Pulmonary artery endothelial cell (primary cell): ENCODE data around the gene KRTAP4-6. TPM values are rescaled to one million over a fixed set of nuclear protein-coding genes. Genes with fewer than 3 reads are reported as not detected.
"Not testable (repeated sequence)": the region's sequence is repeated elsewhere in the genome, so short reads cannot be mapped to it uniquely, and the experiment has no call there.

Experiments used
- DNase-seq: peaks from one replicate; pipeline ENCODE4 v3.0.0-alpha.2; 2011; ENCODE audit warnings: low read depth, low spot score
- total RNA-seq: library from RNA; depleted of rRNA; stranded (reverse); fragments of >200 nt; gene quantifications from 2 replicates; pipeline ENCODE4 v1.2.3, GENCODE V29; 2014

Gene KRTAP4-6
- total RNA-seq, 1 donor from 2014 or later, result not detected

GRCh38 chr17:41147531-41148204, 7.3 kb upstream of the KRTAP4-6 start:
- no peak for DNase-seq

GRCh38 chr17:41145261-41145660, 4.9 kb upstream of the KRTAP4-6 start:
- no peak for DNase-seq

- DNase-seq, result no peak
Observed at GRCh38 chr17:41144846-41145245, 4.5 kb upstream of the KRTAP4-6 start.

- DNase-seq, result no peak
Observed at GRCh38 chr17:41141361-41141760, 1.0 kb upstream of the KRTAP4-6 start.

GRCh38 chr17:41139865-41140264, 479 bp downstream of the KRTAP4-6 start:
- not testable (repeated sequence) for DNase-seq

DNA sequence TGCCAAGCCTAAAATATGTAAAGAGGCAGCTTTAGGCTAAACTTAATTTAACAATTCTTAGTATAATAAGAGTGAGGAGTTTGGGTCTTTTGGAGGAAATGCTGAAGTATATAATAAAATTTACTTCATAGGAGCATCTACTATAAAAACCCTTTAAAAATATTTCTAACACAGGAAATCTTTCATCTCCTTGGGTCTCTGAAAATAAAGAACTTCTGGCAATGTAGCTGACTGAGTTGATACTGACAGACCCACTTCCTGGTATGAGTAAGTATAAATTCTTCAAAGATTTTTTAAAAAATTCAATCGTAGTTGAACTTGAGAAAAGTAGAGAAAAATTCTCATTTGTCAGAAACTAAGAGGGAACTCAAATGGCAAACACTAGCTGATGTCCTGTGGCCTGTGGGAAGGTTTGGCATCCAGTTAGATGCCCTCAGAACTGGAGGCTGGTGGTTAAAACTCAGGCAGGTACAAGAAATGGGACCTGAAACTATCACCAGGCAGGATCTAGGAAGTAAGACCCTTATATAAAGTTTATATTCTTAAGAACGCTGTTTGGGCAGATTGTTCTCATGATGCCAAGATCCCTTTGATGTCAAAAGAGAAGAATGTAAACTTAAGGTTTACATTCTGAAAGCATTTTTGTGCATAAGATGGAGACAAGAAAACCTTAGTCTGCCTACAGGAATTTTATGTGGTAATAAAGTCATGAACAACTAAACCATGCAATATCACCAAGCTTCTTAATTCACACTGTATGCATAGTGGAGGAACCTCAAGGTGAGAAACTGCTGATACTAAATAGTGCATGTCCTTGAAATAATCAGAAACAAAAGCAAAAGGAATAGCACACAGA, 6.2 kb downstream of the KRTAP4-6 start:
- no peak for DNase-seq

DNA sequence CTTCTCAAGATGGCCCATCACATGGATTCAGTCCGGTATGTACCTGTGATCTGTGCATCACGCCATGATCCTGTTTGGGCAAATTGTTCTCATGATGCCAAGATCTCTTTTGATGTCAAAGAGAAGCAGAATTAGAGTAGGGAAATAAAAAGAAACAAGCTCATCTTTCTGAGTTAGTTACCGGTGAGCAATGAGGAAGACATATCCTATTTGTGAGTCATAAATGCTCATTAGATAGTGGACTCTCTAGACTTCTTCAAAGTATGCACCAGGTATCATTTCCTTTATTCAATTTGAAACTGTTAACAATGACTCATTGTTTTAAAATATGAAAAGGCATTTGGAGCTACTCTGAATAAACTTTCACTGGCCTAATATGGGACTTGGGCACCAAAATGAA, 8.4 kb downstream of the KRTAP4-6 start:
- DNase-seq, result no peak

- DNase-seq, result no peak
Observed at GRCh38 chr17:41127371-41127770, 13.0 kb downstream of the KRTAP4-6 start.

DNA sequence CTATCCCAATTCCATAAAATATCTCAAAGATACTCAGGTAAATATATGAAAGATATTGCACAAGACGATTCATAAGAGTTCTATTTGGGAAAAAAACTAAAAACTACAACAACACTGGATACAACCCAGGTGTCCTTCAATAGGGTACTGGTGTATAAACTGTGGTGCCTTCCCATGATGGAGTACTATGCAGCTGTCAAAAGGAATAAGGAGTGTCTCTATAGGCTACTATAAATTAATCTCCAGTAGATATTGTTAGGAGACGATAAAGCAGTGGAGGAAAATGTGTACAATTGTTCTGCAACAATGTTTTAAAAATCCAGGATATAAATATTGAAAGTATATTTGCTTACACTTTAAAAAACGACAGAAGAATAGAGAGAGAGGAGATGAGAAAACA, 13.9 kb downstream of the KRTAP4-6 start:
- no peak for DNase-seq

DNA sequence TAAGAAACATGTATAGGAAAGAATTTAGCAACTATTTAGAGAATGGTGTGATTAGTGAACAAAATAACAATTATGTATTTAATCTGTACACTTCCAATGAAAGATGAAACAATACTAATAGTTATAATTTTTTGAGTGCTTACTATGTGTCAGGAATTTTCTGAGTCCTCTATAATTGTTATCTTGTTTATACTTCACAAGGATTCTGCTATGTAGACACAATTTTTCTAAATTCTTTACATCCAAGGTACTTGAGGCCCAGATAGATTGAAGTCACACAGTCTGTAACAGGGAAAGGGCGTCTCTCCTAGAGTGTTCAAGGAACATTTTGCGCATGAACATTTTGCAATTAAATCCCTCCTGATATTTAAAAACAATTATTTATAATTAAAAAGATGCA, 15.3 kb downstream of the KRTAP4-6 start:
- DNase-seq, result no peak

GRCh38 chr17:41123991-41124371, 16.4 kb downstream of the KRTAP4-6 start, which contains the start of gene KRTAP4-12:
TSS of gene KRTAP4-12 (minus strand) at chr17:41124182. CDS start at chr17:41124122, 60 bp downstream.
- DNase-seq, result not testable (repeated sequence)

DNA sequence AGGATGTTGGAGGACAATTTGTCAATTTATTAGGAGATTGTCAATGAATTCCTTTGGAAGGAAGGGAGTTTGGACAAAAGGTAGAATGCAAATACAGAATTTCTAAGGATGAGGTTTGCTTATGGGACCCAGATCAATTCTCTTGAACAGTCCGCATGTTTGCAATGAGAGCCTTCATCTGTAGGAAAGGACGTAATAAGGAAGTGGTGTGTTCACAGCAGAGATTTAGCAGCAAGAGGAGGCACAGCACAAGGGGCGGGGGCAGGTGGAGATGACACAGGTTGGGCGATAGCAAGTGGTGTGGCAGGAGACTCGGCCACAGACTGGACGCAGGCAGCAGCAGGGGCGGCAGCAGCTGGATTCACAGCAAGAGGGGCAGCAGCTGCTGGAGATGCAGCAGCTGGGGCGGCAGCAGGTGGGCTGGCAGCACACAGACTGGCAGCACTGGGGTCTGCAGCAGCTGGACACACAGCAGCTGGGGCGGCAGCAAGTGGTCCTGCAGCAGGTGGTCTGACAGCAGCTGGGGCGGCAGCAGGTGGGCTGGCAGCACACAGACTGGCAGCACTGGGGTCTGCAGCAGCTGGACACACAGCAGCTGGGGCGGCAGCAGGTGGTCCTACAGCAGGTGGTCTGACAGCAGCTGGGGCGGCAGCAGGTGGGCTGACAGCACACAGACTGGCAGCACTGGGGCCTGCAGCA, 16.9 kb downstream of the KRTAP4-6 start:
- not testable (repeated sequence) for DNase-seq

DNA sequence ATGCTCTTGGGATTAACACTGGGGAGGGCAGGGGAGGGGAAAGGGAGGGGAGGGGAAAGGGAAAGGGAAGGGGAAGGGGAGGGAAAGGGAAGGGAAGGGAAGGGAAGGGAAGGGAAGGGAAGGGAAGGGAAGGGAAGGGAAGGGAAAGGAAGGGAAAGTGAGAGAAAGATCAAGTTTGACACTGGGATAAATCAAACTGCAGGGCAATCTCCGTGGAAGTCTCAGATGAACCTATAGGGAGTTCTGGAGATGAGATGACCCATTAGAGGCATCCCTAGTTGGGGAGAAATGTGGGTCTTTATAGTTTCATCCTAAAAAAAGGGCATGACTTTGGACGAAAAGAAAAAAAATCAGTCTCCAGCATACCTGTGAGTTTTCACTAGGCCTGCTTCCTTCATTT, 18.6 kb downstream of the KRTAP4-6 start:
- no peak for DNase-seq

- DNase-seq, result peak; percentile 4
Observed at GRCh38 chr17:41119696-41120690, 20.4 kb downstream of the KRTAP4-6 start.

GRCh38 chr17:41118721-41119120, 21.6 kb downstream of the KRTAP4-6 start:
- DNase-seq, result no peak

GRCh38 chr17:41117846-41118386, 22.4 kb downstream of the KRTAP4-6 start, which contains the start of gene KRTAP4-11:
TSS of gene KRTAP4-11 (minus strand) at chr17:41118373. CDS start at chr17:41118315, 58 bp downstream.
- DNase-seq, result not testable (repeated sequence)

GRCh38 chr17:41116297-41116696, 24.0 kb downstream of the KRTAP4-6 start:
- no peak for DNase-seq

GRCh38 chr17:41111151-41111885, 29.0 kb downstream of the KRTAP4-6 start:
- DNase-seq, result no peak

DNA sequence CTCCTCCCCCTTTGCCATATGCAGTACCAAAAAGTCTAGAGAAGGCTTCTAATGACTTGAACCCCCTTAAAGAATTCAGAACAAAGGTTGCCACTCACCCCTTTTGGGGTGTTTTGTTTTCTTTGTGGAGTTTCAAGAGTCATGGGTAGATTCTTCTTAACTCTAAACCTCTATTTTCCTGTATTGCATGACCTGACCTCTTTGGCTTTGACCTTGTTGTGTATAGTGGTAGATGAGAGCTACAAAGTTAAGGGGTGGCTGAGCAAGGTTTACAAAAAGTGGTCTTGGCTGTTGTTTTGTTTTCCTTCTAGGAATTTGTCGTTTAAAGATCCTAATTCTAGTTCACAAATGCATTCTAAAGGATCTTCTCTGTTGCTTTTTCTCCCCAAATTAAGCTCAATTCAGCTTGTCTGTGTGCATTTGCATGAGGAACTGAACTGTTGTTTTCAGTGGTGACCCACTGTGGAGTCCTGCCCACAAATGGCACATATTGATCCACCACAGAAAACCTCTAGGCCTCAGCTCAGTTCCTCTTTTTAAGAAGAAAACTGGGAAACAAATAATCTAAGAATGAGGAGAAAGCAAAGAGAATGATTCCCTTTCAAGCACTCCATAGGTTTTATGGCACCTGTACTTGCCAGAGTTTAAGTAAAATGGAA, 31.5 kb downstream of the KRTAP4-6 start:
- not testable (repeated sequence) for DNase-seq
